ENCODE results near the gene TMC7. TPM values are rescaled to one million over a fixed set of nuclear protein-coding genes. Genes with fewer than 3 reads are reported as not detected.

TMC7 gene
- total and polyA plus RNA-seq, 2 donors: 0.14 to 0.41 TPM

- no peak for DNase-seq (ENCODE audit: low read depth in 6 of 9, low spot score in 9 of 9)
- Histone ChIP-seq H3K4me3 (ENCODE audit: low read length in 2 of 2) (no peak overlapping the region), H3K27ac (ENCODE audit: low read depth in 1 of 2, low read length in 1 of 2) (no peak overlapping the region), H3K27me3 (ENCODE audit: control insufficient read depth in 2 of 2, insufficient read depth in 1 of 2, low read length in 1 of 2) (no peaks in the 10 kb centered on the region), H3K4me1 (ENCODE audit: control insufficient read depth in 2 of 2, insufficient read depth in 2 of 2, low read length in 2 of 2) (no peaks in the 10 kb centered on the region), H3K9me3 (ENCODE audit: control insufficient read depth in 2 of 2, insufficient read depth in 1 of 2, low read length in 1 of 2) (no peaks in the 10 kb centered on the region), H3K36me3 (ENCODE audit: control insufficient read depth in 2 of 2, insufficient read depth in 2 of 2, low read length in 1 of 2) (no peaks in the 10 kb centered on the region)
- 88% methylated on average over 1 of the region's 1 CpG for WGBS
Observed at GRCh38 chr16:19098173-19098572, 114.4 kb downstream of the TMC7 start.

DNA sequence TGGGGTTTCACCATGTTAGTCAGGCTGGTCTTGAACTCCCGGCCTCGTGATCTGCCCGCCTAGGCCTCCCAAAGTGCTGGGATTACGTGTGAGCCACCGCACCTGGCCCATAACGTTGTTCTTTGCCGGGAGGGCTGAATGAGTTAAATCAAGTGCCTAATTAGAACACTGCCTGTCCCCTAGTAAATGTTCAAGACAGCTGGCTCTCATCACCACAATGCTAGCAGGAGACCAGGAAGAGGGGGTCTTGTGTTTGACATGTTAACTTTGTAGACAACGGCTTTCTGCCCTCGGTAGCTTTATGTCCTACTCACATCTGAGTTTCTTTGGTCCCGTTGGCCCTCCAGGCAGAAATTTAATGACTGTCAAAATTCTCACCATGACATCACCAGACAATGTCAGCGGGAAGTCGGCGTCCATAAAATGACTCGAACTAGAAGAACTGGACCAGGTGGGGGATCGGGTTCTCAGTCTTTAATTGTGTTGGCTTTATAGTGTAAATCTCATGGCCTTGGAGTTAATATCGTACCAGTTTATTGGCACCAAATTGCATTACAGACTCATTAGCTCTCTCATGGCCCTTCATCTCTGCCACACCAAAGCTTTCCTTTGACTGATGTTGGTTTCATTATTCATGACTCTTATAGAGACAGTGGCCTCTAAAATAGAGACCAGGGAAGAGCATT lies 118.6 kb downstream of the TMC7 start:
- no peaks in the 10 kb centered on the region for H3K9me3 ChIP-seq (ENCODE audit: control insufficient read depth in 2 of 2, insufficient read depth in 1 of 2, low read length in 1 of 2)
- H3K4me1 ChIP-seq (ENCODE audit: control insufficient read depth in 2 of 2, insufficient read depth in 2 of 2, low read length in 2 of 2): no peaks in the 10 kb centered on the region
- H3K27me3 ChIP-seq (ENCODE audit: control insufficient read depth in 2 of 2, insufficient read depth in 1 of 2, low read length in 1 of 2): no peaks in the 10 kb centered on the region
- H3K4me3 ChIP-seq (ENCODE audit: low read length in 2 of 2): no peak overlapping the region
- 96% methylated on average over 16 of the region's 16 CpGs for WGBS
- H3K27ac ChIP-seq (ENCODE audit: low read depth in 1 of 2, low read length in 1 of 2): no peak overlapping the region
- no peak for DNase-seq (ENCODE audit: low read depth in 6 of 9, low spot score in 9 of 9)
- no peaks in the 10 kb centered on the region for H3K36me3 ChIP-seq (ENCODE audit: control insufficient read depth in 2 of 2, insufficient read depth in 2 of 2, low read length in 1 of 2)

- WGBS: 90% methylated on average over 5 of the region's 5 CpGs
- Histone ChIP-seq H3K9me3 (ENCODE audit: control insufficient read depth in 2 of 2, insufficient read depth in 1 of 2, low read length in 1 of 2) (no peaks in the 10 kb centered on the region), H3K4me1 (ENCODE audit: control insufficient read depth in 2 of 2, insufficient read depth in 2 of 2, low read length in 2 of 2) (no peaks in the 10 kb centered on the region), H3K36me3 (ENCODE audit: control insufficient read depth in 2 of 2, insufficient read depth in 2 of 2, low read length in 1 of 2) (no peaks in the 10 kb centered on the region), H3K27me3 (ENCODE audit: control insufficient read depth in 2 of 2, insufficient read depth in 1 of 2, low read length in 1 of 2) (no peaks in the 10 kb centered on the region), H3K27ac (ENCODE audit: low read depth in 1 of 2, low read length in 1 of 2) (no peak overlapping the region), H3K4me3 (ENCODE audit: low read length in 2 of 2) (no peak overlapping the region)
- DNase-seq (ENCODE audit: low read depth in 6 of 9, low spot score in 9 of 9): no peak
Observed at GRCh38 chr16:19104607-19105006, 120.9 kb downstream of the TMC7 start.

DNA sequence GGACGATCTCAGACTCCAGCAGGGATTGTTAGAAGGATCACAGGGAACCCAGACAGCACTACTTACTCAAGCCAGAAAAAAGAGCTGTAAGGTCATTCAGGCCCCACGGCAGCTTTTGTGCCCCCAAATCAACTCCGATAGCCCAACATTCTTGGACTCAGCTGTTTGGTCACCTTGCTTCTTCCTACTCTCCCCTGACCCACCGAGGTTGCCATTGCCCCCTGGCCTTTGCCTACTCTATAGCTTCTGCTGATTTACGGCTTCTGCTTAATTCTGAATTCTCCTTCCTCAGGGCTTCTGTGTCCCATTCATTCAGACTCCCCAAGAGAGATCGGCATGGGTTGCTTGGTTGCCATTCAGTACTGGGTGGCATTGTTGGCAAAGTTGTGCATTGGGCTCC lies 121.4 kb downstream of the TMC7 start:
- H3K9me3 ChIP-seq (ENCODE audit: control insufficient read depth in 2 of 2, insufficient read depth in 1 of 2, low read length in 1 of 2): no peaks in the 10 kb centered on the region
- no peaks in the 10 kb centered on the region for H3K4me1 ChIP-seq (ENCODE audit: control insufficient read depth in 2 of 2, insufficient read depth in 2 of 2, low read length in 2 of 2)
- no peaks in the 10 kb centered on the region for H3K36me3 ChIP-seq (ENCODE audit: control insufficient read depth in 2 of 2, insufficient read depth in 2 of 2, low read length in 1 of 2)
- DNase-seq (ENCODE audit: low read depth in 6 of 9, low spot score in 9 of 9): no peak
- no peak overlapping the region for H3K27ac ChIP-seq (ENCODE audit: low read depth in 1 of 2, low read length in 1 of 2)
- 86% methylated on average over 6 of the region's 6 CpGs for WGBS
- H3K27me3 ChIP-seq (ENCODE audit: control insufficient read depth in 2 of 2, insufficient read depth in 1 of 2, low read length in 1 of 2): no peaks in the 10 kb centered on the region
- no peak overlapping the region for H3K4me3 ChIP-seq (ENCODE audit: low read length in 2 of 2)

- Histone ChIP-seq H3K4me3 (ENCODE audit: low read length in 2 of 2) (no peak overlapping the region), H3K9me3 (ENCODE audit: control insufficient read depth in 2 of 2, insufficient read depth in 1 of 2, low read length in 1 of 2) (no peaks in the 10 kb centered on the region), H3K27me3 (ENCODE audit: control insufficient read depth in 2 of 2, insufficient read depth in 1 of 2, low read length in 1 of 2) (no peaks in the 10 kb centered on the region), H3K36me3 (ENCODE audit: control insufficient read depth in 2 of 2, insufficient read depth in 2 of 2, low read length in 1 of 2) (no peaks in the 10 kb centered on the region), H3K27ac (ENCODE audit: low read depth in 1 of 2, low read length in 1 of 2) (no peak overlapping the region), H3K4me1 (ENCODE audit: control insufficient read depth in 2 of 2, insufficient read depth in 2 of 2, low read length in 2 of 2) (no peaks in the 10 kb centered on the region)
- WGBS: 76% methylated on average over 11 of the region's 11 CpGs
- no peak for DNase-seq (ENCODE audit: low read depth in 6 of 9, low spot score in 9 of 9)
Observed at GRCh38 chr16:19105891-19106624, 122.3 kb downstream of the TMC7 start.

DNA sequence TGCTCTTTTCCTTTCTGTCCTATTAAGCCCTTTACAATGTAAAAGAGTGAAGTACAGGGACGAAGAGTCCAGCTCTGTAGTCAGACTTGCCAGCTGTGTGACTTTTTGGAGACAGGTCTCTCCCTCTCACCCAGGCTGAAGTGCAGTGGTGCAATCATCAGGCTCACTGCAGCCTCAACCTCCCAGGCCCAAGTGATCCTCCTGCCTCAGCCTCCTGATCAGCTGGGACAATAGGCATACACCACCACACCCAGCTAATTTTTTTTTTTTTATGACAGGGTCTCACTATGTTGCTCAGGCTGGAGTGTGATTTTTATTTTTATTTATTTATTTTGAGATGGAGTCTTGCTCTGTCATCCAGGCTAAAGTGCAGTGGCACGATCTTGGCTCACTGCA lies 122.9 kb downstream of the TMC7 start:
- Histone ChIP-seq H3K27me3 (ENCODE audit: control insufficient read depth in 2 of 2, insufficient read depth in 1 of 2, low read length in 1 of 2) (no peaks in the 10 kb centered on the region), H3K36me3 (ENCODE audit: control insufficient read depth in 2 of 2, insufficient read depth in 2 of 2, low read length in 1 of 2) (no peaks in the 10 kb centered on the region), H3K27ac (ENCODE audit: low read depth in 1 of 2, low read length in 1 of 2) (no peak overlapping the region), H3K9me3 (ENCODE audit: control insufficient read depth in 2 of 2, insufficient read depth in 1 of 2, low read length in 1 of 2) (no peaks in the 10 kb centered on the region), H3K4me3 (ENCODE audit: low read length in 2 of 2) (no peak overlapping the region), H3K4me1 (ENCODE audit: control insufficient read depth in 2 of 2, insufficient read depth in 2 of 2, low read length in 2 of 2) (no peaks in the 10 kb centered on the region)
- no peak for DNase-seq (ENCODE audit: low read depth in 6 of 9, low spot score in 9 of 9)
- whole genome bisulfite sequencing: 97% methylated on average over 2 of the region's 2 CpGs

DNA sequence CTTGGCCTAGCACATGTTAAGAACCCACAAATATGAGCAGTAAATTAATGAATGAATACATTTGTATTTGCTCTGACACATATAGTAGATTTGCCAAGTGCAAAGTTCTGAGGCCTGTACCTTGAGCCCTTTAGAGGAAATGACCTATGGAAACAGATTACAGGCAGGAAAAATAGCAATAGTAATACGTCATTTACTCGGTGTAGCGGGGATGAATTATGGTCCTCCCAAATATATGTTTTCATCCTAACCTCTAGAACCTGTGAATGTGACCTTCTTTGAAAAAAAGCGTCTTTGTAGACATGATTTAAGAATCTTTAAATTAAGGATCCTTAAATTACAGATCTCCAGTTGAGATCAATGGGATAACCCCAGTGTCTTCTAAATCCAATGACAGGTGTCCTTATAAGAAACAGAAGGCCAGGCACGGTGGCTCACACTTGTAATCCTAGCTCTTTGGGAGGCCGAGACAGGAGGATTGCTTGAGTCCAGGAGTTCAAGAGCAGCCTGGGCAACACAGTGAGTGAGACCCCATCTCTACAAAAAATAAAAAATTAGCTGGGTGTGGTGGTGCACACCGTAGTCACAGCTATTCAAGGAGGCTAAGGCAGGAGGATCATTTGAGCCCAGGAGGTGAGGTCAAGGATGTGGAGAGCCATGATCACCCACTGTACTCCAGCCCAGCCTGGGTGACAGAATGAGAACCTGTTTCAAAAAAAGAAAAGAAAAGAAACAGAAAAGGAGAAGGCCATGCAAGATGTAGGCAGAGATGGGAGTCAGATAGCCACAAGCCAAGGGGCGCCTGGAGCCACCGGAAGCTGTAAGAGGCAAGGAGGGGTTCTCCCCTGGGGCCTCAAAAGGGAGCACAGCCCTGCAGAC lies 124.9 kb downstream of the TMC7 start:
- H3K27ac ChIP-seq (ENCODE audit: low read depth in 1 of 2, low read length in 1 of 2): no peak overlapping the region
- H3K36me3 ChIP-seq (ENCODE audit: control insufficient read depth in 2 of 2, insufficient read depth in 2 of 2, low read length in 1 of 2): no peaks in the 10 kb centered on the region
- no peaks in the 10 kb centered on the region for H3K4me1 ChIP-seq (ENCODE audit: control insufficient read depth in 2 of 2, insufficient read depth in 2 of 2, low read length in 2 of 2)
- H3K4me3 ChIP-seq (ENCODE audit: low read length in 2 of 2): no peak overlapping the region
- H3K27me3 ChIP-seq (ENCODE audit: control insufficient read depth in 2 of 2, insufficient read depth in 1 of 2, low read length in 1 of 2): peaks cover 7 to 16% of the 10 kb centered on the region in 2 donors
- no peaks in the 10 kb centered on the region for H3K9me3 ChIP-seq (ENCODE audit: control insufficient read depth in 2 of 2, insufficient read depth in 1 of 2, low read length in 1 of 2)
- DNase-seq (ENCODE audit: low read depth in 6 of 9, low spot score in 9 of 9): no peak
- WGBS: 86% methylated on average over 9 of the region's 9 CpGs

GRCh38 chr16:19109288-19109664 lies 125.5 kb downstream of the TMC7 start:
- Histone ChIP-seq H3K4me1 (ENCODE audit: control insufficient read depth in 2 of 2, insufficient read depth in 2 of 2, low read length in 2 of 2) (no peaks in the 10 kb centered on the region), H3K36me3 (ENCODE audit: control insufficient read depth in 2 of 2, insufficient read depth in 2 of 2, low read length in 1 of 2) (no peaks in the 10 kb centered on the region)
- DNase-seq (ENCODE audit: low read depth in 6 of 9, low spot score in 9 of 9): no peak

More at GRCh38 chr16:19109288-19109664, 125.5 kb downstream of the TMC7 start:
- Histone ChIP-seq H3K27me3 (ENCODE audit: control insufficient read depth in 2 of 2, insufficient read depth in 1 of 2, low read length in 1 of 2) (peaks cover 13 to 21% of the 10 kb centered on the region in 2 donors), H3K4me3 (ENCODE audit: low read length in 2 of 2) (no peak overlapping the region), H3K9me3 (ENCODE audit: control insufficient read depth in 2 of 2, insufficient read depth in 1 of 2, low read length in 1 of 2) (no peaks in the 10 kb centered on the region), H3K27ac (ENCODE audit: low read depth in 1 of 2, low read length in 1 of 2) (no peak overlapping the region)
- WGBS: 80% methylated on average over 4 of the region's 4 CpGs
